GM12878 (cell line): ENCODE measurements around the gene COL17A1. TPM values are rescaled to one million over a fixed set of nuclear protein-coding genes. Genes with fewer than 3 reads are reported as not detected.
A peak's percentile ranks its signal among the peaks of the same experiment; 100 is the strongest.

Source experiments
- ASH2L ChIP-seq: fragments of 300-600, 200-600 bp; sonication (generic); IDR thresholded peaks from 2 replicates; pipeline ENCODE4 v1.6.1; 2017; ENCODE audit warnings: low read depth, mild to moderate bottlenecking, borderline replicate concordance
- CHD1 ChIP-seq: IDR thresholded peaks from 2 replicates; pipeline ENCODE4 v1.6.1; 2012; ENCODE audit warnings: low read depth, low read length, improper control_type of control experiment
- KAT2A ChIP-seq: conservative IDR thresholded peaks from 2 replicates; pipeline ENCODE4 v1.6.1; 2011; ENCODE audit warnings: low read depth, low read length; ENCODE audit not compliant: control insufficient read depth
- PKNOX1 ChIP-seq: fragments of 450-650 bp; IDR thresholded peaks from 2 replicates; pipeline ENCODE4 v1.6.1; 2016; ENCODE audit warnings: mild to moderate bottlenecking
- PRDM15 ChIP-seq: fragments of 450-650 bp; formaldehyde crosslinking; IDR thresholded peaks from 2 replicates; pipeline ENCODE4 v1.4.0; 2020; ENCODE audit warnings: mild to moderate bottlenecking, moderate library complexity
- USF2 ChIP-seq: IDR thresholded peaks from 2 replicates; pipeline ENCODE4 v1.6.1; 2011; ENCODE audit warnings: low read depth, low read length, improper control_type of control experiment, borderline replicate concordance
- polyA plus RNA-seq, 11 experiments: library from polyadenylated mRNA; depleted of rRNA in 4 of 11; unstranded in 6 of 11; stranded (reverse) in 5 of 11; fragments of >200 nt; fragmentation: Nextera tagmentation in 4 of 11; fragmentation: Illumina TruSeq in 1 of 11; extraction: Ambion mirVana in 4 of 11; extraction: Trizol in 1 of 11; gene quantifications; 1 replicate in 1 of 11; 2 replicates in 10 of 11; pipeline versions ENCODE4 v1.2.1 to v1.2.3, GENCODE V29; 2011 to 2016; ENCODE audit warnings: inconsistent platforms in 2 of 11, missing spikeins in 2 of 11, low read depth in 1 of 11
- total RNA-seq, 4 experiments: library from RNA; depleted of rRNA in 3 of 4; stranded (reverse); fragments of >200 nt in 3 of 4; fragmentation: Illumina TruSeq in 1 of 4; extraction: Trizol in 1 of 4; gene quantifications; 2 replicates each; pipeline versions ENCODE4 v1.2.1 to v1.2.3, GENCODE V29; 2013 to 2021
- TF ChIP-seq, protein P1 (sequence below): fragments of 450-650 bp; IDR thresholded peaks from 2 replicates; pipeline ENCODE4 v1.6.1; 2017; ENCODE audit warnings: mild to moderate bottlenecking
- TF ChIP-seq, protein P2 (sequence below): IDR thresholded peaks from 2 replicates; pipeline ENCODE4 v1.6.1; 2012; ENCODE audit warnings: mild to moderate bottlenecking, low read depth, low read length
- TF ChIP-seq, protein P3 (sequence below): IDR thresholded peaks from 2 replicates; pipeline ENCODE4 v1.6.1; 2011; ENCODE audit warnings: mild to moderate bottlenecking, low read depth, low read length, moderate library complexity; ENCODE audit not compliant: insufficient replicate concordance

The COL17A1 gene
- total and polyA plus RNA-seq, 10 of the 15 experiments (the other 5 are each of a cell fraction or from before 2014, with no cell fraction given): 0.08 to 0.22 TPM; not detected in 8

DNA sequence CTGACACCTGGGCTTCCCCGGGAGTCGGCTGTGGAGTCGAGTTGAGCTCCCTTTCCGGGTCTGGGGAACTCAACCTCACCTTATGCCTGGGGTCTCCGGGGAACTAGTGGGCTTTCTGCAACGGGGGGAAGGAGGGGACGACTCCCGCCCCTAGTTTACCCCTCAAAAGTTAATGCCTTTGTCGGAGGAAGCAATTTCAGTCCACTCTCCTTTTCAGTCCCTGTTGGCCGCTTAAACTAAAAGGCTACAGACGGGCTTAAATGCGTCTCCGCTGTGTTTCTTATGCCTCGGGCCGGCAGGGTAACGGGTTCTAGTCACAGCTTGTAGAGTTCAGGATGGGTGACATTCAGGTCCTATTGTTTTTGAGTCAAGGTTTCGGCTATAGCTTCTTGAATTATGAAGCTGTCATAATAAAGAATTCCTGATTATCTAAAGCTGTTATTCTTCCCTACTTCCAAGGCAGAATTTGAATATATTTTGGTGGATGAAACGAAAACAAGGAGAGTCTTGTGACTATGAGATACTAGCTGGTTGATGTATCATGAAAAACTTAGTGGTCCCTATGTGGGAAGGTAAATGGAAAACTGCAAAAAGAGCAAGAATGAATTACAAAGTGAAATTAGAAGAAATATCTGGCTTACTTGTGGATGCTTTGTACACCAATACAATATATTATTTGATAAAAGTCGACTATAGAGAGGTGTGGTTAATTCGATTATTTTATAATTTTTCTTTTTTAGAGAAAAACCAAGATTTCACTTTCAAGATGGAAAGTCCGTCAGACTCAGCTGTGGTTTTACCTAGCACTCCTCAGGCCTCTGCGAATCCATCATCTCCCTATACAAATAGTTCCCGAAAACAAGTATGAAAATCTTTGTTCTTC, 36.8 kb upstream of the COL17A1 start (continued):
- TF ChIP-seq, protein P1, sequence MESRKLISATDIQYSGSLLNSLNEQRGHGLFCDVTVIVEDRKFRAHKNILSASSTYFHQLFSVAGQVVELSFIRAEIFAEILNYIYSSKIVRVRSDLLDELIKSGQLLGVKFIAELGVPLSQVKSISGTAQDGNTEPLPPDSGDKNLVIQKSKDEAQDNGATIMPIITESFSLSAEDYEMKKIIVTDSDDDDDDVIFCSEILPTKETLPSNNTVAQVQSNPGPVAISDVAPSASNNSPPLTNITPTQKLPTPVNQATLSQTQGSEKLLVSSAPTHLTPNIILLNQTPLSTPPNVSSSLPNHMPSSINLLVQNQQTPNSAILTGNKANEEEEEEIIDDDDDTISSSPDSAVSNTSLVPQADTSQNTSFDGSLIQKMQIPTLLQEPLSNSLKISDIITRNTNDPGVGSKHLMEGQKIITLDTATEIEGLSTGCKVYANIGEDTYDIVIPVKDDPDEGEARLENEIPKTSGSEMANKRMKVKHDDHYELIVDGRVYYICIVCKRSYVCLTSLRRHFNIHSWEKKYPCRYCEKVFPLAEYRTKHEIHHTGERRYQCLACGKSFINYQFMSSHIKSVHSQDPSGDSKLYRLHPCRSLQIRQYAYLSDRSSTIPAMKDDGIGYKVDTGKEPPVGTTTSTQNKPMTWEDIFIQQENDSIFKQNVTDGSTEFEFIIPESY: no peak
- TF ChIP-seq ASH2L (no peak), CHD1 (peak; percentile 80; the same call in 1 of the 2 replicates), PRDM15 (CRISPR knock-in tag) (no peak), USF2 (no peak), KAT2A (no peak), PKNOX1 (no peak)
- TF ChIP-seq, protein P2, sequence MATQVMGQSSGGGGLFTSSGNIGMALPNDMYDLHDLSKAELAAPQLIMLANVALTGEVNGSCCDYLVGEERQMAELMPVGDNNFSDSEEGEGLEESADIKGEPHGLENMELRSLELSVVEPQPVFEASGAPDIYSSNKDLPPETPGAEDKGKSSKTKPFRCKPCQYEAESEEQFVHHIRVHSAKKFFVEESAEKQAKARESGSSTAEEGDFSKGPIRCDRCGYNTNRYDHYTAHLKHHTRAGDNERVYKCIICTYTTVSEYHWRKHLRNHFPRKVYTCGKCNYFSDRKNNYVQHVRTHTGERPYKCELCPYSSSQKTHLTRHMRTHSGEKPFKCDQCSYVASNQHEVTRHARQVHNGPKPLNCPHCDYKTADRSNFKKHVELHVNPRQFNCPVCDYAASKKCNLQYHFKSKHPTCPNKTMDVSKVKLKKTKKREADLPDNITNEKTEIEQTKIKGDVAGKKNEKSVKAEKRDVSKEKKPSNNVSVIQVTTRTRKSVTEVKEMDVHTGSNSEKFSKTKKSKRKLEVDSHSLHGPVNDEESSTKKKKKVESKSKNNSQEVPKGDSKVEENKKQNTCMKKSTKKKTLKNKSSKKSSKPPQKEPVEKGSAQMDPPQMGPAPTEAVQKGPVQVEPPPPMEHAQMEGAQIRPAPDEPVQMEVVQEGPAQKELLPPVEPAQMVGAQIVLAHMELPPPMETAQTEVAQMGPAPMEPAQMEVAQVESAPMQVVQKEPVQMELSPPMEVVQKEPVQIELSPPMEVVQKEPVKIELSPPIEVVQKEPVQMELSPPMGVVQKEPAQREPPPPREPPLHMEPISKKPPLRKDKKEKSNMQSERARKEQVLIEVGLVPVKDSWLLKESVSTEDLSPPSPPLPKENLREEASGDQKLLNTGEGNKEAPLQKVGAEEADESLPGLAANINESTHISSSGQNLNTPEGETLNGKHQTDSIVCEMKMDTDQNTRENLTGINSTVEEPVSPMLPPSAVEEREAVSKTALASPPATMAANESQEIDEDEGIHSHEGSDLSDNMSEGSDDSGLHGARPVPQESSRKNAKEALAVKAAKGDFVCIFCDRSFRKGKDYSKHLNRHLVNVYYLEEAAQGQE: no peak
- TF ChIP-seq, protein P3, sequence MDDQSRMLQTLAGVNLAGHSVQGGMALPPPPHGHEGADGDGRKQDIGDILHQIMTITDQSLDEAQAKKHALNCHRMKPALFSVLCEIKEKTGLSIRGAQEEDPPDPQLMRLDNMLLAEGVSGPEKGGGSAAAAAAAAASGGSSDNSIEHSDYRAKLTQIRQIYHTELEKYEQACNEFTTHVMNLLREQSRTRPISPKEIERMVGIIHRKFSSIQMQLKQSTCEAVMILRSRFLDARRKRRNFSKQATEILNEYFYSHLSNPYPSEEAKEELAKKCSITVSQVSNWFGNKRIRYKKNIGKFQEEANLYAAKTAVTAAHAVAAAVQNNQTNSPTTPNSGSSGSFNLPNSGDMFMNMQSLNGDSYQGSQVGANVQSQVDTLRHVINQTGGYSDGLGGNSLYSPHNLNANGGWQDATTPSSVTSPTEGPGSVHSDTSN: no peak
